PC-3 (cell line): ENCODE data around the gene DUS1L.

Experiments
- CTCF ChIP-seq: fragments of 300-600 bp; sonication (generic); conservative IDR thresholded peaks from 2 replicates; pipeline ENCODE4 v1.5.1; 2017; ENCODE audit warnings: antibody characterized with exemption, low read depth, mild to moderate bottlenecking, low read length
- EZH2 ChIP-seq: fragments of 300-600 bp; sonication (generic); IDR thresholded peaks from one replicate; pipeline ENCODE4 v1.6.1; 2017; ENCODE audit warnings: antibody characterized with exemption, mild to moderate bottlenecking, low read length; ENCODE audit not compliant: unreplicated experiment

- TF ChIP-seq CTCF (no peak), EZH2 (no peak)
Measured at GRCh38 chr17:82055023-82055964, 10.3 kb downstream of the DUS1L start.
